ENCODE measurements around the gene NKTR. TPM values are rescaled to one million over a fixed set of nuclear protein-coding genes. Genes with fewer than 3 reads are reported as not detected.

The NKTR gene
- polyA plus RNA-seq, 1 of the 3 experiments (the other 2 are of a cell fraction): 19.2 TPM

GRCh38 chr3:42633544-42633943 is 33.1 kb downstream of the NKTR start (continued):
- TF ChIP-seq, protein P1, sequence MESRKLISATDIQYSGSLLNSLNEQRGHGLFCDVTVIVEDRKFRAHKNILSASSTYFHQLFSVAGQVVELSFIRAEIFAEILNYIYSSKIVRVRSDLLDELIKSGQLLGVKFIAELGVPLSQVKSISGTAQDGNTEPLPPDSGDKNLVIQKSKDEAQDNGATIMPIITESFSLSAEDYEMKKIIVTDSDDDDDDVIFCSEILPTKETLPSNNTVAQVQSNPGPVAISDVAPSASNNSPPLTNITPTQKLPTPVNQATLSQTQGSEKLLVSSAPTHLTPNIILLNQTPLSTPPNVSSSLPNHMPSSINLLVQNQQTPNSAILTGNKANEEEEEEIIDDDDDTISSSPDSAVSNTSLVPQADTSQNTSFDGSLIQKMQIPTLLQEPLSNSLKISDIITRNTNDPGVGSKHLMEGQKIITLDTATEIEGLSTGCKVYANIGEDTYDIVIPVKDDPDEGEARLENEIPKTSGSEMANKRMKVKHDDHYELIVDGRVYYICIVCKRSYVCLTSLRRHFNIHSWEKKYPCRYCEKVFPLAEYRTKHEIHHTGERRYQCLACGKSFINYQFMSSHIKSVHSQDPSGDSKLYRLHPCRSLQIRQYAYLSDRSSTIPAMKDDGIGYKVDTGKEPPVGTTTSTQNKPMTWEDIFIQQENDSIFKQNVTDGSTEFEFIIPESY (IDR thresholded peaks at IDR 0.05; ENCODE audit: borderline replicate concordance, low read depth): no peak
- no peak for TF ChIP-seq POLR2AphosphoS5 (IDR thresholded peaks at IDR 0.05; ENCODE audit: low read depth, low read length)

GRCh38 chr3:42635111-42635510 is 34.6 kb downstream of the NKTR start:
- DNase-seq: no peak
- Histone ChIP-seq H3K4me1 (ENCODE audit: control insufficient read depth in 1 of 2, insufficient read depth in 2 of 2, low read depth in 1 of 2, low read length in 1 of 2) (no peaks in the 10 kb centered on the region), H3K9ac (no peak overlapping the region), H4K20me1 (ENCODE audit: insufficient read depth) (no peaks in the 10 kb centered on the region), H3K9me3 (no peaks in the 10 kb centered on the region), H3K27me3 (ENCODE audit: insufficient read depth) (no peaks in the 10 kb centered on the region), H3K79me2 (ENCODE audit: insufficient read depth) (peaks cover 36% of the 10 kb centered on the region; the same call in 1 of the 2 replicates), H3F3A (replicated peaks; ENCODE audit: insufficient read depth) (peaks cover 16% of the 10 kb centered on the region), H3K27ac (ENCODE audit: low read depth in 2 of 2, low read length in 1 of 2) (no peak overlapping the region; a peak in 1 of 4 replicates), H3K9me2 (no peaks in the 10 kb centered on the region), H3K4me3 (ENCODE audit: low read depth in 2 of 2, low read length in 1 of 2) (no peak overlapping the region), H2AFZ (ENCODE audit: low read depth) (no peak overlapping the region), H3K36me3 (replicated peaks in 1 of 2; ENCODE audit: control insufficient read depth in 1 of 2, insufficient read depth in 2 of 2, low read length in 1 of 2) (peaks cover 92 to 94% of the 10 kb centered on the region in 2 experiments), H3K4me2 (no peak overlapping the region)
- CTCF ChIA-PET: no interaction called here
- TF ChIP-seq RAD21 (IDR thresholded peaks at IDR 0.05; ENCODE audit: low read length): 0 out of 2 replicates have a peak, but pooled peaks have one; percentile 6
- no peak for TF ChIP-seq TEAD4 (IDR thresholded peaks at IDR 0.05; ENCODE audit: borderline replicate concordance, insufficient read depth)
- TF ChIP-seq, protein P2, sequence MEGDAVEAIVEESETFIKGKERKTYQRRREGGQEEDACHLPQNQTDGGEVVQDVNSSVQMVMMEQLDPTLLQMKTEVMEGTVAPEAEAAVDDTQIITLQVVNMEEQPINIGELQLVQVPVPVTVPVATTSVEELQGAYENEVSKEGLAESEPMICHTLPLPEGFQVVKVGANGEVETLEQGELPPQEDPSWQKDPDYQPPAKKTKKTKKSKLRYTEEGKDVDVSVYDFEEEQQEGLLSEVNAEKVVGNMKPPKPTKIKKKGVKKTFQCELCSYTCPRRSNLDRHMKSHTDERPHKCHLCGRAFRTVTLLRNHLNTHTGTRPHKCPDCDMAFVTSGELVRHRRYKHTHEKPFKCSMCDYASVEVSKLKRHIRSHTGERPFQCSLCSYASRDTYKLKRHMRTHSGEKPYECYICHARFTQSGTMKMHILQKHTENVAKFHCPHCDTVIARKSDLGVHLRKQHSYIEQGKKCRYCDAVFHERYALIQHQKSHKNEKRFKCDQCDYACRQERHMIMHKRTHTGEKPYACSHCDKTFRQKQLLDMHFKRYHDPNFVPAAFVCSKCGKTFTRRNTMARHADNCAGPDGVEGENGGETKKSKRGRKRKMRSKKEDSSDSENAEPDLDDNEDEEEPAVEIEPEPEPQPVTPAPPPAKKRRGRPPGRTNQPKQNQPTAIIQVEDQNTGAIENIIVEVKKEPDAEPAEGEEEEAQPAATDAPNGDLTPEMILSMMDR (IDR thresholded peaks at IDR 0.05): peak; percentile 42
- TF ChIP-seq GABPA (IDR thresholded peaks at IDR 0.05; ENCODE audit: low read depth): no peak
- WGBS (ENCODE audit: low lambda C conversion rate): 84% methylated on average over 2 of the region's 2 CpGs
- POLR2A ChIA-PET: no interaction called here

- whole genome bisulfite sequencing (ENCODE audit: low lambda C conversion rate): 86% methylated on average over 6 of the region's 6 CpGs
- Histone ChIP-seq H3K4me2 (no peak overlapping the region), H3K9ac (no peak overlapping the region), H4K20me1 (ENCODE audit: insufficient read depth) (peaks cover 8% of the 10 kb centered on the region), H2AFZ (ENCODE audit: low read depth) (no peak overlapping the region), H3K27ac (ENCODE audit: low read depth in 2 of 2, low read length in 1 of 2) (no peak overlapping the region; a peak in 2 of 4 replicates), H3K27me3 (ENCODE audit: insufficient read depth) (no peaks in the 10 kb centered on the region), H3K36me3 (replicated peaks in 1 of 2; ENCODE audit: control insufficient read depth in 1 of 2, insufficient read depth in 2 of 2, low read length in 1 of 2) (peaks cover 89 to 90% of the 10 kb centered on the region in 2 experiments), H3K4me3 (ENCODE audit: low read depth in 2 of 2, low read length in 1 of 2) (no peak overlapping the region), H3K9me2 (no peaks in the 10 kb centered on the region), H3F3A (replicated peaks; ENCODE audit: insufficient read depth) (peaks cover 22% of the 10 kb centered on the region), H3K4me1 (ENCODE audit: control insufficient read depth in 1 of 2, insufficient read depth in 2 of 2, low read depth in 1 of 2, low read length in 1 of 2) (no peaks in the 10 kb centered on the region), H3K9me3 (no peaks in the 10 kb centered on the region), H3K79me2 (ENCODE audit: insufficient read depth) (peaks cover 54% of the 10 kb centered on the region)
- ChIA-PET POLR2A (no interaction called here), CTCF (interaction anchor here (0.7 to 2.2 kb wide), 11 partner anchors 8 to 90 kb away, joined by 3 to 10 read pairs (median 3); partner anchors contain the start of gene ZBTB47)
- no peak for DNase-seq
- TF ChIP-seq EP300 (IDR thresholded peaks at IDR 0.05; ENCODE audit: borderline replicate concordance in 1 of 2, low read depth in 1 of 2, low read length in 1 of 2) (no peak), RXRA (IDR thresholded peaks at IDR 0.05; ENCODE audit: borderline replicate concordance, low read depth) (no peak), TCF12 (IDR thresholded peaks at IDR 0.05) (no peak), YY1 (IDR thresholded peaks at IDR 0.05; ENCODE audit: low read depth) (no peak), PBX3 (IDR thresholded peaks at IDR 0.05) (no peak), FOSL2 (IDR thresholded peaks at IDR 0.05; ENCODE audit: borderline replicate concordance, low read depth) (no peak), EZH2phosphoT487 (IDR thresholded peaks at IDR 0.05; ENCODE audit: borderline replicate concordance, low read depth) (no peak), GATA2 (CRISPR knock-in tag; IDR thresholded peaks at IDR 0.05) (no peak), FOXJ3 (CRISPR knock-in tag; IDR thresholded peaks at IDR 0.05) (no peak), MEF2A (IDR thresholded peaks at IDR 0.05; ENCODE audit: borderline replicate concordance, low read depth) (no peak), SIN3A (IDR thresholded peaks at IDR 0.05; ENCODE audit: borderline replicate concordance, low read depth, low read length) (no peak), JUND (IDR thresholded peaks at IDR 0.05) (no peak), USF1 (IDR thresholded peaks at IDR 0.05; ENCODE audit: borderline replicate concordance, low read depth) (no peak)
- TF ChIP-seq, protein P3, sequence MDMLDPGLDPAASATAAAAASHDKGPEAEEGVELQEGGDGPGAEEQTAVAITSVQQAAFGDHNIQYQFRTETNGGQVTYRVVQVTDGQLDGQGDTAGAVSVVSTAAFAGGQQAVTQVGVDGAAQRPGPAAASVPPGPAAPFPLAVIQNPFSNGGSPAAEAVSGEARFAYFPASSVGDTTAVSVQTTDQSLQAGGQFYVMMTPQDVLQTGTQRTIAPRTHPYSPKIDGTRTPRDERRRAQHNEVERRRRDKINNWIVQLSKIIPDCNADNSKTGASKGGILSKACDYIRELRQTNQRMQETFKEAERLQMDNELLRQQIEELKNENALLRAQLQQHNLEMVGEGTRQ (IDR thresholded peaks at IDR 0.05; ENCODE audit: borderline replicate concordance, low read depth, low read length): no peak
Observed at GRCh38 chr3:42637001-42637400, 36.5 kb downstream of the NKTR start.
